ENCODE results near the gene FGF2.

The FGF2 gene

GRCh38 chr4:122946142-122946541 is 119.5 kb downstream of the FGF2 start:
- no peak for TF ChIP-seq CTCF (IDR thresholded peaks at IDR 0.05; ENCODE audit: insufficient read depth, low read length, missing control alignments)
- no peak overlapping the region for H3K4me3 ChIP-seq (ENCODE audit: low read depth, low read length)
- ChIA-PET CTCF (no interaction called here), POLR2A (no interaction called here)
- no peak for DNase-seq (ENCODE audit: low read depth, low spot score)

All from AG04449 (cell line).